ENCODE data around the gene CCDC24. TPM values are rescaled to one million over a fixed set of nuclear protein-coding genes. Genes with fewer than 3 reads are reported as not detected.
A peak's percentile ranks its signal among the peaks of the same experiment; 100 is the strongest.

The CCDC24 gene
- total RNA-seq, 2 donors from 2014 or later: 0.99 to 1.4 TPM

DNA sequence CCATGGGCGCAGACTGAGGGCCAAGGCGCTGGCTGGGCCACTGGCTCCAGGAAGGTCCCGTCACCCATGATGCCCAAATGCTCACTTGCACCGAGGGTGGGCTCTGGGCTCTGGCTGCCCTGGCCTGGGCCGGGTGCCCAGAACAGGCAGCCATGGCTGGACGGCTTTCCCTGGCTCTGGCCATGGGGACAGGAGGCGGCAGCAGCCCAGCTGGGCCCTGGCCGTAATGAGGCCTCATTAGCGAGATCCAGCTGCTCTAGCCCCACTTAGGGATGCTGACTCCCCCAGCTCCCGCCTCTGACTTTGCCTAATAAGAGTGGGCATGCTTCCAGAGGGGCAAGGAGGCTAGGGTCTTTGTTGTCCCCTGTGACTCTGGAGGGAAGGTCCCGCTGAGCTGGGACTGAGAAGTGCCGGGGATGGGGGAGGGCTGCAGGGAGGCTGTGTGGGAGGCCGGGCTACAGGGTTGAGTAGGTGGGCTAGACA is 28.1 kb downstream of the CCDC24 start:
- Mint-ChIP-seq H3K4me3 (no peak overlapping the region), H3K27ac (no peak overlapping the region), H3K4me1 (ENCODE audit: low read depth) (peaks cover 4% of the 10 kb centered on the region), H3K36me3 (ENCODE audit: insufficient read depth in 2 of 2) (peaks cover 3 to 12% of the 10 kb centered on the region in 2 donors), H3K9me3 (no peaks in the 10 kb centered on the region), H3K27me3 (ENCODE audit: low read depth) (no peaks in the 10 kb centered on the region)
- no peak for DNase-seq
- ATAC-seq (replicated peaks in 1 of 2): no peak

DNA sequence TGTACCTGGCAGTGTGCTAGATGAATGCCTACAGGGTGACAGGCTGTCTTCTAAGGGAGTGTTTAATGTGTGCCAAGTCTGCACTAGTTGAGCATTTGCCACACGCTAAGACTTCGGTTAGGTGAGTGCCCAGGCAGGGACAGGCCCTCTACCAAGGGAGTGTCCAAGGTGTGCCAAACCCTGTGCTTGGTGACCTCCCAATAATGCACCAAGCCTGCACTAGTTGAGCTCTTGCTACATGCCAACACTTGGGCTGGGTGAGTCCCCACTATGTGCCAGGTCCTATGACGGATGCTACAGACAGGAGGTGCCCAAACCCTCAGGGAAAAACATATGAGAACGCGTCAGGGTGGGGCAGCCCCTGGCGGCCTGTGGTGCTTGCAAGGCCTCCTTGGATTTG is 29.1 kb downstream of the CCDC24 start:
- no peaks in the 10 kb centered on the region for H3K9me3 Mint-ChIP-seq
- no peak for ATAC-seq (replicated peaks in 1 of 2)
- H3K4me1 Mint-ChIP-seq (ENCODE audit: low read depth): no peaks in the 10 kb centered on the region
- no peak overlapping the region for H3K4me3 Mint-ChIP-seq
- no peaks in the 10 kb centered on the region for H3K27me3 Mint-ChIP-seq (ENCODE audit: low read depth)
- H3K27ac Mint-ChIP-seq: no peak overlapping the region
- DNase-seq: no peak
- H3K36me3 Mint-ChIP-seq (ENCODE audit: insufficient read depth in 2 of 2): peaks cover 6 to 16% of the 10 kb centered on the region in 2 donors

DNA sequence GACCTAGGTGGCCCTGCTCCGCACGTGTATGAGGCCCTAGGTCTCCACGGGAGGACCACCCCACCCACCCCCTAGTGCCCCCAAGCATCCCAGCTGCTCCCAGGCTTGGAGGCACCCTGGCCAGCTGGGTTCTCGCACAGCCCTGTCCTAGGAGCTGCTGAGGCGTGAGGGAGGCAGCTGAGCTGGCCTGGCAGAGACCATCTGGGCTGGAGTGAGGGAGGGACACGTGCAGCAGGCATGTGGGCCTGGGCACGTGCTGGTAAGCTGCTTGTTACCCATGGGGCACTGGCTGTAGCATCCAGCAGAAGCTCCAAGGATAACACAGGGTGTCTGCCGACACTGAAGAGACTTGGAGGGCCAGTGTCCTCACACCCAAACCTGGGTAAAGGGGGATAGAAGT is 29.8 kb downstream of the CCDC24 start:
- Mint-ChIP-seq H3K36me3 (ENCODE audit: insufficient read depth in 2 of 2) (peaks cover 6 to 16% of the 10 kb centered on the region in 2 donors), H3K4me3 (no peak overlapping the region), H3K9me3 (no peaks in the 10 kb centered on the region), H3K27me3 (ENCODE audit: low read depth) (no peaks in the 10 kb centered on the region), H3K4me1 (ENCODE audit: low read depth) (no peaks in the 10 kb centered on the region), H3K27ac (no peak overlapping the region)
- ATAC-seq (replicated peaks in 1 of 2): no peak
- DNase-seq: no peak

DNA sequence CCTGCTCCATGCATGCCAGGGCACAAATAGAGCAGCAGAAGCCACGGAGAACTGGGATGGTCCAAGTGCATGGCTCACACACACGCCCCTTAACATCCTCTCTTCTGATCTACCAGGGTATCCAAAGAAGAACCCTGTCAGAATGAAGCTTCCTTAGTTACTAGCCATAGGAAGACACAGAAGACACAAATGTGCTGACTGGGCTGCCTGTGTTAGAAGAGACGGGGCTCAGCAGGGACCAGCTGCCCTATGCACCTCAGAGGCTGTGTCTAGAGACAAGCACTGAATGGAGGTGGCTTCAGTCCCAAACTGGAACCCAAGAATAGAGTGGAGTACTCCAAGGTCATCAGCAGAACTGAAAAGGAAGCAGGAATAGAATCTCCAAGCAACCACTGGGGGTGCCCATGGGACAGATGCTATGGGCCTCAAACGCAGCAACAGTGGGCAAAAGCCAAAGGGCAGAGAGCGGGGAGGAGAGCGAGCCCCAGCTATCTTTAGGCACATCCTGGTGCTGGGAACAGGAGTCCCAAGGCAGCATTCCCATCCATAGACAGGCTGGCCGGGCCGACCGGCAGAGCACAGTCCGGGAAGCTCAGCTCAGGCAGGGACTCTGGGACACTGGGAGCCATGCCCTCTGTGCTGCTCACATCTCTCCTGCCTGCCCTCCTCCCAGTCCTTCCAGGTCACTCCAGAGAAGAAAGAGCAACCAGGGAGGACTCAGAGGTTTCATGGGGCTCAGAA is 30.4 kb downstream of the CCDC24 start:
- H3K4me3 Mint-ChIP-seq: no peak overlapping the region
- H3K4me1 Mint-ChIP-seq (ENCODE audit: low read depth): no peaks in the 10 kb centered on the region
- no peak for ATAC-seq (replicated peaks in 1 of 2)
- no peak for DNase-seq
- no peaks in the 10 kb centered on the region for H3K27me3 Mint-ChIP-seq (ENCODE audit: low read depth)
- no peak overlapping the region for H3K27ac Mint-ChIP-seq
- H3K9me3 Mint-ChIP-seq: no peaks in the 10 kb centered on the region
- H3K36me3 Mint-ChIP-seq (ENCODE audit: insufficient read depth in 2 of 2): peaks cover 6 to 16% of the 10 kb centered on the region in 2 donors

DNA sequence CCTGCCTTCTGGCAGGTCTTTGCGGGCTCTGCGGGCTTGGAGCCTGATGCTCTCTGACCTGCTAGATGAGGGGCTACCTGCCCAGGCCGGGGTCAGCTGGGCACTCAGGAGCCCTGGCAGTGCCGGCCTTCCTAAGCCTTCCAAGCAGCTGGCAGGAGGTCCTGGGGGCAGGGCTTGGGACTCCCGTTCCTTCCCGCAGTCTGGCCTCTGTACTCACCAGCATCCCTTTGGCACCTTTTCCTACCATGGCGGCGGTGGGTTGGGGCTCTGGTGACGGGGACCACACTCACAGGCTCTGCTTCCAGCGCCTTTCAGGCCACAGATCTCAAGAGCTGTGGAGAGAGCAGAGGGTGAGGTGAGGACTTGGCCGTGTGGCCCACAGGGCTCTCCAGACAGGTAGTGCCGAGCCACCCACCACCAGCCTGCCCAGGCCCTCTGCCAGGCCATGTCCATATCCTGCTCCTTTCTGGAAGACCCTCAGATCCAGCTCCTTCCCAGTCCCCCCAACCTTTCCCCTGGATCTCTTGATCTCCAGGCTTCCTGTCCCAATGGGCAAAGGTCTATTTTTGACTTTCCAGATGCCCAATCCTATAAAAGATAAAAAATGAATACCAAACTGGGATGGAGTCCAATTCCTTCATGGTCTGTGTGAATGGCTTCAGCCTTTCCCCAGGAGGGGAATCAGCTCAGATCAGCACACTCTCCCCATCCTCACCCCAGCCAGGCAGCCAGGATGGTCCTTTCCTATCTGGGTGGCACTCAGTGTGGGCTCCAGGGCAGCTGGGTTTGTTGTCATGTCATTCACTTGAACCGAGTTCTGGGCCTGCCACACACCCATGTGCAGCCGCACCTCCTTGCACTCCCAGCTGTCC is 32.9 kb downstream of the CCDC24 start:
- no peaks in the 10 kb centered on the region for H3K9me3 Mint-ChIP-seq
- peaks cover 13% of the 10 kb centered on the region for H3K4me1 Mint-ChIP-seq (ENCODE audit: low read depth)
- DNase-seq: no peak
- H3K27ac Mint-ChIP-seq: no peak overlapping the region
- H3K36me3 Mint-ChIP-seq (ENCODE audit: insufficient read depth in 2 of 2): peaks cover 4 to 22% of the 10 kb centered on the region in 2 donors
- no peaks in the 10 kb centered on the region for H3K27me3 Mint-ChIP-seq (ENCODE audit: low read depth)
- ATAC-seq (replicated peaks in 1 of 2): no peak
- H3K4me3 Mint-ChIP-seq: no peak overlapping the region

- Mint-ChIP-seq H3K4me3 (no peak overlapping the region), H3K27ac (no peak overlapping the region), H3K9me3 (no peaks in the 10 kb centered on the region), H3K4me1 (ENCODE audit: low read depth) (peaks cover 21% of the 10 kb centered on the region), H3K27me3 (ENCODE audit: low read depth) (no peaks in the 10 kb centered on the region), H3K36me3 (ENCODE audit: insufficient read depth in 2 of 2) (peaks cover 4 to 22% of the 10 kb centered on the region in 2 donors)
- ATAC-seq (replicated peaks in 1 of 2) (no peak), DNase-seq (no peak)
Measured at GRCh38 chr1:44024903-44025525, 33.6 kb downstream of the CCDC24 start.

- Mint-ChIP-seq H3K9me3 (no peaks in the 10 kb centered on the region), H3K27ac (no peak overlapping the region), H3K36me3 (ENCODE audit: insufficient read depth in 2 of 2) (peaks cover 4 to 21% of the 10 kb centered on the region in 2 donors), H3K4me1 (ENCODE audit: low read depth) (peaks cover 21% of the 10 kb centered on the region), H3K27me3 (ENCODE audit: low read depth) (no peaks in the 10 kb centered on the region), H3K4me3 (no peak overlapping the region)
- ATAC-seq (replicated peaks in 1 of 2) (no peak), DNase-seq (no peak)
Measured at GRCh38 chr1:44025816-44026215, 34.4 kb downstream of the CCDC24 start.

DNA sequence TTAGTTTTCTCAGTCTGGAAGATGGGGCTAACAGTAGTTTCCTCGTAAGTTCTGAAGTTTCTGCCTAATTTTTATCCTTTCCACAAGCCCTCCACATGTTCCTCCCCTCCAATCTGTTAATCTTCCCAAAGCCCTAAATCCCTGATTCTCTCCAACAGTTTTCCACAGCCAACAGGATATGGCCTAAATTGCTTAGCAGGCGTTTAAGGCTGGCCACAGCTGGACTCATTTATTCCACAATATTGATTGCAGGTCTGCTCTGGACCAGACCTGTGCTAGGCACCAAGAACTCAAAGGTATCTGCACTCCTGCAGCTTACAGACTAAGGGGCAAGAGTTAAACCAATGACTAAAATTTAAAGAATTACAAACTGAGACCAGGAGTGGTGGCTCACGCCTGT is 35.9 kb downstream of the CCDC24 start:
- Mint-ChIP-seq H3K27me3 (ENCODE audit: low read depth) (no peaks in the 10 kb centered on the region), H3K4me1 (ENCODE audit: low read depth) (peaks cover 30% of the 10 kb centered on the region), H3K4me3 (no peak overlapping the region), H3K9me3 (no peaks in the 10 kb centered on the region), H3K36me3 (ENCODE audit: insufficient read depth in 2 of 2) (peaks cover 7 to 19% of the 10 kb centered on the region in 2 donors), H3K27ac (no peak overlapping the region)
- no peak for ATAC-seq (replicated peaks in 1 of 2)
- no peak for DNase-seq

- Mint-ChIP-seq H3K9me3 (no peaks in the 10 kb centered on the region), H3K36me3 (ENCODE audit: insufficient read depth in 2 of 2) (peaks cover 7 to 12% of the 10 kb centered on the region in 2 donors), H3K4me3 (peak overlapping the region; percentile 96 to 99), H3K4me1 (ENCODE audit: low read depth) (peaks cover 38% of the 10 kb centered on the region), H3K27ac (peak overlapping the region; percentile 76), H3K27me3 (ENCODE audit: low read depth) (no peaks in the 10 kb centered on the region)
- DNase-seq: no peak
- ATAC-seq (replicated peaks in 1 of 2): peak; percentile 21 to 27
Measured at GRCh38 chr1:44029260-44029910, 38.0 kb downstream of the CCDC24 start.

- Mint-ChIP-seq H3K4me1 (ENCODE audit: low read depth) (peaks cover 38% of the 10 kb centered on the region), H3K4me3 (peak overlapping the region; percentile 96 to 99), H3K27me3 (ENCODE audit: low read depth) (no peaks in the 10 kb centered on the region), H3K27ac (peak overlapping the region; percentile 76), H3K9me3 (no peaks in the 10 kb centered on the region), H3K36me3 (ENCODE audit: insufficient read depth in 2 of 2) (peaks cover 5 to 8% of the 10 kb centered on the region in 2 donors)
- ATAC-seq (replicated peaks in 1 of 2) (peak; percentile 83 to 84), DNase-seq (peak; percentile 92 to 94)
Measured at GRCh38 chr1:44029911-44030604, 38.7 kb downstream of the CCDC24 start.

DNA sequence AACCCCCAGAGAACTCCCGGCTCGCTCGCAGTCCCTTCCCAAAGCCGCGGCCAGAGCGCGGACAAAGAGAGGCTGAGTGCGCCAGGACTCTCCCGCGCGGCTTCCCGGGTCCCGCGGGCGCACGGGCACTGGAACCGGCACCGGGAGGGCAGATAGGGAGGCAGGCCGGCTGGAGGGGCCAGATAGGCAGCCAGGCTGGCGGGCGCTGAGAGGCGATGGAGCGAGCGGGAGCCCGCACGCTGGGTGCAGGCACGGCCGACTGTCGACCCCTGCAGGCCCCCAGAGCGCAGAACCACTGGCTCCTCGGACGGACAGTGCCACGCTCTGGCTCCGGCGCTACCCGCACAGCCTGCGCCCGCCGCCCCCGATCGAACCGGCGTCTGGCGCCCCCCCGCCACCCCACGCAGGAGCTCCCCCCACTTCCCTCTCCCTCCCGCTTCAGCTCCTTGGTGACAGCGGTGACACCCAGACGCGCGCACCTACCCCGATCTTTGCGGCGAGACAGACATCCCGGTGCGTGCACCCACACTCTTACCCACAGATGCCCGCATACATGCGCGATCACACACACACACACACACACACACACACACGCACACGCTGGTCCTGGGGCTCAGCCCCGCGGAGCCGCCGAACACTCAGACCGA is 39.3 kb downstream of the CCDC24 start:
- peak overlapping the region; percentile 90 to 91 for H3K4me3 Mint-ChIP-seq

More for the DNA sequence above, 39.3 kb downstream of the CCDC24 start:
- Mint-ChIP-seq H3K36me3 (ENCODE audit: insufficient read depth in 2 of 2) (peaks cover 5 to 6% of the 10 kb centered on the region in 2 donors), H3K27ac (peak overlapping the region; percentile 86), H3K4me1 (ENCODE audit: low read depth) (peaks cover 38% of the 10 kb centered on the region), H3K27me3 (ENCODE audit: low read depth) (no peaks in the 10 kb centered on the region), H3K9me3 (no peaks in the 10 kb centered on the region)
- ATAC-seq (replicated peaks in 1 of 2) (peak; percentile 47 to 50), DNase-seq (peak; percentile 57 to 67)

Measured in activated T-cell treated with anti-CD3 and anti-CD28 coated beads, Interleukin-2, amount 50 U/mL, for 72 hours (primary cell).